HepG2 (cell line): Measurements from ENCODE around the gene DCDC2. TPM values are rescaled to one million over a fixed set of nuclear protein-coding genes. Genes with fewer than 3 reads are reported as not detected.
A peak's percentile ranks its signal among the peaks of the same experiment; 100 is the strongest.

ENCODE experiments used
- ATAC-seq: fragments of 200-7000 bp; cut with Tn5 transposase; 3 replicates; pipeline ENCODE4 v1.9.1; 2020; ENCODE audit warnings: mild to moderate bottlenecking, moderate library complexity
- BruUV-seq: library from RNA; stranded (reverse); fragments of 400-500 nt; replicated peaks from 2 replicates; lab custom pipeline; 2021; lab: Mats Ljungman, UMichigan
- CTCF ChIA-PET: fragments of 300-600 bp; formaldehyde crosslinking; extraction: SDS; loops from one replicate; lab custom pipeline; 2021; ENCODE audit warnings: low total read pairs, inconsistent platforms, low intra/inter-chr PET ratio; lab: Yijun Ruan, JAX
- POLR2A ChIA-PET: fragments of 350-600 bp; sonication (Branson Sonifier 250); formaldehyde crosslinking; loops from one replicate; lab custom pipeline; 2020; ENCODE audit warnings: antibody characterized with exemption, inconsistent platforms; lab: Yijun Ruan, JAX
- DNase-seq: peaks from one replicate; pipeline ENCODE4 v3.0.0-alpha.2; 2015; ENCODE audit warnings: low spot score
- FAIRE-seq: peaks from 3 replicates; lab custom pipeline; 2011; peaks lifted over from hg19 to GRCh38; lab: Jason Lieb, UNC
- H2AFZ ChIP-seq: one replicate; pipeline ENCODE4 v1.6.1; 2011; ENCODE audit warnings: low read length, inconsistent platforms
- H3K27ac ChIP-seq: fragments of 300-600 bp; 3 replicates; pipeline ENCODE4 v1.8.0; 2011; ENCODE audit warnings: mixed run types, mild to moderate bottlenecking, mixed read lengths, low read length, inconsistent platforms; ENCODE audit not compliant: insufficient read depth; ENCODE audit errors: extremely low read length
- H3K27me3 ChIP-seq, 2 experiments: fragments of 200-600 bp in 1 of 2; 2 replicates in 1 of 2; 3 replicates in 1 of 2; pipeline versions ENCODE4 v1.6.0 to v1.8.0; 2011; ENCODE audit warnings: low read length in 2 of 2, mild to moderate bottlenecking in 2 of 2, moderate library complexity in 2 of 2, inconsistent platforms in 1 of 2; ENCODE audit not compliant: insufficient read depth in 2 of 2, control insufficient read depth in 1 of 2
- H3K36me3 ChIP-seq, 2 experiments: fragments of 200-600 bp in 1 of 2; replicated peaks in 1 of 2; 2 replicates in 1 of 2; 3 replicates in 1 of 2; pipeline versions ENCODE4 v1.5.1 to v1.8.0; 2011; ENCODE audit warnings: low read length in 2 of 2, inconsistent platforms in 1 of 2; ENCODE audit not compliant: insufficient read depth in 2 of 2, control insufficient read depth in 1 of 2
- H3K4me1 ChIP-seq: 2 replicates; pipeline ENCODE4 v1.5.1; 2012; ENCODE audit warnings: low read length, inconsistent platforms; ENCODE audit not compliant: insufficient read depth
- H3K4me2 ChIP-seq: 2 replicates; pipeline ENCODE4 v1.6.0; 2011; ENCODE audit warnings: low read depth, low read length, inconsistent platforms
- H3K4me3 ChIP-seq, 3 experiments: fragments of 200-600 bp in 1 of 3; sonication (generic), shearing (Covaris generic) in 1 of 3; replicated peaks in 1 of 3; 2 replicates each; pipeline ENCODE4 v1.5.1; 2011 to 2016; ENCODE audit warnings: low read length in 3 of 3, inconsistent platforms in 2 of 3, low read depth in 2 of 3, mild to moderate bottlenecking in 2 of 3, control low read depth in 1 of 3, mixed read lengths in 1 of 3; ENCODE audit not compliant: insufficient read depth in 1 of 3
- H3K79me2 ChIP-seq: one replicate; pipeline ENCODE4 v1.6.1; 2011; ENCODE audit warnings: low read length, inconsistent platforms; ENCODE audit not compliant: insufficient read depth
- H3K9ac ChIP-seq: 2 replicates; pipeline ENCODE4 v1.6.0; 2011; ENCODE audit warnings: mild to moderate bottlenecking, low read depth, low read length, inconsistent platforms; ENCODE audit not compliant: insufficient read depth
- H3K9me3 ChIP-seq: 2 replicates; pipeline ENCODE4 v1.5.1; 2012; ENCODE audit warnings: mild to moderate bottlenecking, low read length
- H4K20me1 ChIP-seq: 2 replicates; pipeline ENCODE4 v1.6.0; 2011; ENCODE audit warnings: inconsistent platforms, mild to moderate bottlenecking, low read length, moderate library complexity; ENCODE audit not compliant: insufficient read depth
- BCL6 ChIP-seq: IDR thresholded peaks from 2 replicates; pipeline ENCODE4 v1.6.1; 2016; ENCODE audit warnings: missing genetic modification reagents, missing compliant biosample characterization
- HMGXB3 ChIP-seq: sonication (generic); formaldehyde crosslinking; IDR thresholded peaks from 2 replicates; pipeline ENCODE4 v1.4.0; 2020; ENCODE audit warnings: missing genetic modification reagents, borderline replicate concordance
- HOXA7 ChIP-seq: sonication (generic); formaldehyde crosslinking; IDR thresholded peaks from 2 replicates; pipeline ENCODE4 v1.8.1; 2022; ENCODE audit warnings: mild to moderate bottlenecking, missing genetic modification reagents, moderate library complexity
- NONO ChIP-seq, 2 experiments: fragments of 450-650 bp in 1 of 2; sonication (generic) in 1 of 2; formaldehyde crosslinking in 1 of 2; IDR thresholded peaks in 1 of 2; conservative IDR thresholded peaks in 1 of 2; 2 replicates each; pipeline versions ENCODE4 v1.6.1 to v1.8.0; 2017 to 2022; ENCODE audit warnings: mild to moderate bottlenecking in 1 of 2, missing genetic modification reagents in 1 of 2, moderate library complexity in 1 of 2
- WGBS: methylation state at CpG from one replicate; pipeline ENCODE4 v1.1.6; 2017; ENCODE audit warnings: low lambda C conversion rate; 5-methylcytosine and 5-hydroxymethylcytosine counted together
- in situ Hi-C: cut with HindIII; loops from 2 replicates; pipeline ENCODE4 v1.10.0; 2017; ENCODE audit warnings: low pct_unique_long_range_greater_than_20kb; ENCODE audit not compliant: extremely low pct_ligation_motif_present
- intact Hi-C: fragments of 100-400 bp; cut with micrococcal nuclease; formaldehyde crosslinking; loops from one replicate; pipeline ENCODE4 v1.10.0; 2022; ENCODE audit not compliant: unreplicated experiment
- polyA plus RNA-seq, 8 experiments: library from polyadenylated mRNA; depleted of rRNA in 3 of 8; stranded (reverse) in 7 of 8; unstranded in 1 of 8; fragments of >200 nt; fragmentation: Illumina TruSeq in 4 of 8; extraction: Trizol in 4 of 8; gene quantifications; 2 replicates each; pipeline versions ENCODE4 v1.2.1 to v1.2.3, GENCODE V29; 2011 to 2016; ENCODE audit warnings: low read depth in 4 of 8, missing spikeins in 1 of 8, mixed read lengths in 1 of 8; ENCODE audit not compliant: insufficient read depth in 1 of 8
- total RNA-seq, 5 experiments: library from RNA; depleted of rRNA; stranded (reverse); fragments of >200 nt; fragmentation: Illumina TruSeq; extraction: Trizol; gene quantifications; 2 replicates each; pipeline ENCODE4 v1.2.3, GENCODE V29; 2016; ENCODE audit warnings: low read depth in 1 of 5

Gene DCDC2
- total and polyA plus RNA-seq, 2 of the 13 experiments (the other 11 are each of a cell fraction or from before 2014, with no cell fraction given), result 9.0 to 36.2 TPM

GRCh38 chr6:24329022-24329421 lies 28.8 kb downstream of the DCDC2 start:
- FAIRE-seq (no peak), DNase-seq (no peak), ATAC-seq (no peak)
- BruUV-seq, result no TSS peak
- intact Hi-C loops (no loop called here), in situ Hi-C loops (no loop called here)
- Histone ChIP-seq H3K27ac (peak overlapping the region; percentile 91), H3K36me3 (peaks cover 0 to 11% of the 10 kb centered on the region in 2 experiments), H3K79me2 (peaks cover 66% of the 10 kb centered on the region), H2AFZ (no peak overlapping the region), H3K4me2 (peak overlapping the region; percentile 56), H4K20me1 (no peaks in the 10 kb centered on the region), H3K27me3 (no peaks in the 10 kb centered on the region), H3K9ac (peak overlapping the region; percentile 68), H3K9me3 (no peaks in the 10 kb centered on the region), H3K4me3 (no peak overlapping the region; a peak in 1 of 6 replicates), H3K4me1 (peaks cover 95% of the 10 kb centered on the region)
- ChIA-PET POLR2A (interaction anchor here (1.3 to 1.6 kb wide), 2 partner anchors 12 to 29 kb away, joined by 3 to 5 read pairs; partner anchors contain the start of gene DCDC2), CTCF (no interaction called here)
- WGBS, result 94% methylated on average over 4 of the region's 4 CpGs
- TF ChIP-seq BCL6 (CRISPR knock-in tag) (peak; percentile 6; the same call in 1 of the 2 replicates), NONO (IDR thresholded peaks at IDR 0.05) (no peak), NONO (CRISPR knock-in tag; conservative IDR thresholded peaks at IDR 0.05) (0 out of 2 replicates have a peak, but pooled peaks have one; percentile 28), HMGXB3 (CRISPR knock-in tag) (no peak), HOXA7 (CRISPR knock-in tag) (0 out of 2 replicates have a peak, but pooled peaks have one; percentile 31)
